Upper lobe of left lung (tissue), 4 donors: ENCODE data around the gene SMARCD3.

Source experiments
- POLR2A ChIP-seq, 4 donors: fragments of 450-650 bp; IDR thresholded peaks; one replicate each; pipeline ENCODE4 v1.5.1; 2016 to 2017; ENCODE audit warnings: antibody characterized with exemption in 4 of 4, mild to moderate bottlenecking in 2 of 4
- TF ChIP-seq, protein P1 (sequence below), 6 experiments: fragments of 450-650 bp in 4 of 6; fragments of 200-600 bp in 2 of 6; sonication (generic) in 2 of 6; IDR thresholded peaks; one replicate each; pipeline ENCODE4 v1.5.1; 2016 to 2019; ENCODE audit warnings: antibody characterized with exemption in 6 of 6

DNA sequence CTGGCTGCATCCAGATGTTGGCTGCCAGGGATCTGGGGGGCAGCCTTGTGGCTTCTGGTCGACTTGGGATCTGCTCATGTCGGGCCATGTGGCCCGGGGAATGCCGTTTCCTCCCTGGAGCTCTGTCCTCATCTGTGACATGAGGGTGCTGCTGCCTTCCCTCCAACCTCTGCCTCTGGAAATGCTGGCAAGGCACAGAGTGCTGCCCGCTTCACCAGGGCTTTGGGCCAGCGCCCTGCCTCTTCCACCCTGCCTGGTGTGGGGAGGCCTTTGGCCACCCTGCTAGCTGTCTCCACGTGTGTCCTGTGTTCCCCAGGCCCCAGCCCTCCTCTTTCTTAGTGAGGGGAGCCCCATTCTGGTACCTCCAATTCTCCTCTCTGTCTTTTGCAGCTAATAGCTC is 5.8 kb upstream of the SMARCD3 start:
- TF ChIP-seq, protein P1, sequence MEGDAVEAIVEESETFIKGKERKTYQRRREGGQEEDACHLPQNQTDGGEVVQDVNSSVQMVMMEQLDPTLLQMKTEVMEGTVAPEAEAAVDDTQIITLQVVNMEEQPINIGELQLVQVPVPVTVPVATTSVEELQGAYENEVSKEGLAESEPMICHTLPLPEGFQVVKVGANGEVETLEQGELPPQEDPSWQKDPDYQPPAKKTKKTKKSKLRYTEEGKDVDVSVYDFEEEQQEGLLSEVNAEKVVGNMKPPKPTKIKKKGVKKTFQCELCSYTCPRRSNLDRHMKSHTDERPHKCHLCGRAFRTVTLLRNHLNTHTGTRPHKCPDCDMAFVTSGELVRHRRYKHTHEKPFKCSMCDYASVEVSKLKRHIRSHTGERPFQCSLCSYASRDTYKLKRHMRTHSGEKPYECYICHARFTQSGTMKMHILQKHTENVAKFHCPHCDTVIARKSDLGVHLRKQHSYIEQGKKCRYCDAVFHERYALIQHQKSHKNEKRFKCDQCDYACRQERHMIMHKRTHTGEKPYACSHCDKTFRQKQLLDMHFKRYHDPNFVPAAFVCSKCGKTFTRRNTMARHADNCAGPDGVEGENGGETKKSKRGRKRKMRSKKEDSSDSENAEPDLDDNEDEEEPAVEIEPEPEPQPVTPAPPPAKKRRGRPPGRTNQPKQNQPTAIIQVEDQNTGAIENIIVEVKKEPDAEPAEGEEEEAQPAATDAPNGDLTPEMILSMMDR (IDR thresholded peaks at IDR 0.05): no peak
- TF ChIP-seq POLR2A (IDR thresholded peaks at IDR 0.05): no peak
